Naive thymus-derived CD8-positive, alpha-beta T cell (primary cell): ENCODE data around the gene PRRC2C. TPM values are rescaled to one million over a fixed set of nuclear protein-coding genes. Genes with fewer than 3 reads are reported as not detected.
A peak's percentile ranks its signal among the peaks of the same experiment; 100 is the strongest.
"Not testable (repeated sequence)": the region's sequence is repeated elsewhere in the genome, so short reads cannot be mapped to it uniquely, and the experiment has no call there.

Experiments used
- ATAC-seq, 2 donors: fragments of 150-1000 bp; cut with Tn5 transposase in 1 of 2; sonication (Bioruptor Pico), chemical (Tn5 transposase) in 1 of 2; 1 replicate in 1 of 2; 2 replicates in 1 of 2; pipeline ENCODE4 v1.10.0; 2021; ENCODE audit warnings: mild to moderate bottlenecking in 2 of 2, moderate library complexity in 2 of 2
- POLR2A ChIA-PET: fragments of 350-600 bp; sonication (Branson Sonifier 250); formaldehyde crosslinking; loops from one replicate; lab custom pipeline; 2021; ENCODE audit warnings: antibody characterized with exemption; lab: Charles Lee
- DNase-seq, 10 donors: peaks; one replicate each; pipeline versions ENCODE4 v3.0.0 to v3.0.0-alpha.2; 2020 to 2022
- H3K27ac Mint-ChIP-seq, 10 donors: one replicate each; pipeline ENCODE4 v1.8.0; 2020 to 2022; ENCODE audit warnings: mild to moderate bottlenecking in 10 of 10, mixed read lengths in 10 of 10, moderate library complexity in 4 of 10, inconsistent platforms in 1 of 10
- H3K27me3 Mint-ChIP-seq, 5 donors: one replicate each; pipeline ENCODE4 v1.8.0; 2021 to 2022; ENCODE audit warnings: mixed read lengths in 5 of 5
- H3K36me3 Mint-ChIP-seq, 3 donors: one replicate each; pipeline ENCODE4 v1.8.0; 2020 to 2022; ENCODE audit warnings: mixed read lengths in 3 of 3, mild to moderate bottlenecking in 2 of 3, inconsistent platforms in 1 of 3
- H3K4me1 Mint-ChIP-seq, 4 donors: one replicate each; pipeline ENCODE4 v1.8.0; 2021 to 2022; ENCODE audit warnings: mixed read lengths in 4 of 4
- H3K4me3 Mint-ChIP-seq, 10 donors: one replicate each; pipeline ENCODE4 v1.8.0; 2020 to 2022; ENCODE audit warnings: mild to moderate bottlenecking in 10 of 10, mixed read lengths in 10 of 10, moderate library complexity in 6 of 10, inconsistent platforms in 1 of 10
- H3K9me3 Mint-ChIP-seq, 9 donors: one replicate each; pipeline ENCODE4 v1.8.0; 2020 to 2022; ENCODE audit warnings: mixed read lengths in 9 of 9, mild to moderate bottlenecking in 3 of 9, inconsistent platforms in 1 of 9, moderate library complexity in 1 of 9
- polyA plus RNA-seq, 3 donors: library from polyadenylated mRNA; unstranded; fragments of 300-500 nt; fragmentation: Illumina TruSeq; gene quantifications; one replicate each; pipeline ENCODE4 v1.2.3, GENCODE V29; 2021
- total RNA-seq, 8 experiments: library from RNA in 2 of 8; stranded (reverse) in 2 of 8; gene quantifications; one replicate each; pipeline ENCODE4 v1.2.3 and lab custom pipeline; 2021 to 2026

PRRC2C gene
- total RNA-seq: 100 to 1,000 TPM; 310 to 337 TPM
- 10 to 100 TPM; 30.0 to 82.8 (median 53.5) TPM for polyA plus RNA-seq
- 371 to 918 (median 495) reads per million in 6 experiments for total RNA-seq (lab: John Stamatoyannopoulos, UW)

- Mint-ChIP-seq H3K27ac (peak within 1 kb of the TSS; percentile 94 to 100 (median 100)), H3K27me3 (no peaks in the 10 kb centered on the region)
- ATAC-seq: peak; percentile 80 to 83
Measured at GRCh38 chr1:171485375-171486047, at the start of gene PRRC2C. Gene PRRC2C, plus strand, starts transcription at chr1:171485530. Its CDS starts 26,559 bp downstream, at chr1:171512089.

DNA sequence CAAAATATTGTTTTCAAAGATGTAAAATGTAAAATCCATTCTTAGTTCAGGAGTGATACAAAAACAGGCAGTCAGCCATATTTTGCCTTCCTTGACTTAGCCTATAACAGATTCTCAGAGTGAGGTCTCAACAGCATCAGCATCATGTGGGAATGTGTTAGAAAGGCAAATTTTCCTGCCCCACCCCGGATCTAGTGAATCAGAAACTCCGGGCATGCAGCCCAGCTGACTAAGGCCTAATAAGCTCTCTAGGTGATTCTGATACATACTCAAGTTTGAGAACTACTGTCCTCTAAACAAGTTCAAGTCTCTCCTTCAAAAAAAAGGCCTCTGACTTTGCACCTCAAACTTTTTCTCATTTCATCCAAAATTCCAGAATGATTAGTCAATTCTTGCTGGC is 46.9 kb upstream of the PRRC2C start:
- Mint-ChIP-seq H3K4me1 (peaks cover 5 to 16% (median 11%) of the 10 kb centered on the region in 4 donors), H3K27ac (no peak overlapping the region), H3K27me3 (peaks cover 0 to 12% (median 3%) of the 10 kb centered on the region in 5 donors), H3K36me3 (peaks cover 0 to 2% (median 0%) of the 10 kb centered on the region in 3 donors), H3K9me3 (no peaks in the 10 kb centered on the region), H3K4me3 (no peak overlapping the region)
- POLR2A ChIA-PET: no interaction called here
- ATAC-seq: no peak
- DNase-seq: no peak

More at GRCh38 chr1:171485375-171486047, at the start of gene PRRC2C:
- POLR2A ChIA-PET: interaction anchor here (0.6 to 3.1 kb wide), 19 partner anchors 9 to 1592 kb away, joined by 3 to 26 read pairs (median 5); partner anchors contain the start of genes FMO4, METTL13, SCYL3 and VAMP4
- H3K4me1 Mint-ChIP-seq: peaks cover 26 to 56% (median 50%) of the 10 kb centered on the region in 4 donors
- DNase-seq: peak; percentile 85 to 97 (median 94)
- H3K4me3 Mint-ChIP-seq: peak within 1 kb of the TSS; percentile 89 to 100 (median 95)
- H3K36me3 Mint-ChIP-seq: peaks cover 0 to 29% (median 8%) of the 10 kb centered on the region in 3 donors
- H3K9me3 Mint-ChIP-seq: peaks cover 0 to 3% (median 0%) of the 10 kb centered on the region in 9 donors

GRCh38 chr1:171440201-171440600 is 45.1 kb upstream of the PRRC2C start:
- ATAC-seq, H3K36me3 Mint-ChIP-seq, H3K4me3 Mint-ChIP-seq, DNase-seq, H3K9me3 Mint-ChIP-seq, POLR2A ChIA-PET, H3K4me1 Mint-ChIP-seq: not testable (repeated sequence)
- H3K27me3 Mint-ChIP-seq: peaks cover 0 to 12% (median 3%) of the 10 kb centered on the region in 5 donors
- peak overlapping the region in 1 of 10 donors; percentile 66 for H3K27ac Mint-ChIP-seq

- peaks cover 0 to 12% (median 3%) of the 10 kb centered on the region in 5 donors for H3K27me3 Mint-ChIP-seq
- H3K36me3 Mint-ChIP-seq, POLR2A ChIA-PET, H3K27ac Mint-ChIP-seq, ATAC-seq, H3K4me1 Mint-ChIP-seq, H3K4me3 Mint-ChIP-seq, H3K9me3 Mint-ChIP-seq, DNase-seq: not testable (repeated sequence)
Measured at GRCh38 chr1:171441278-171441895, 43.9 kb upstream of the PRRC2C start.

DNA sequence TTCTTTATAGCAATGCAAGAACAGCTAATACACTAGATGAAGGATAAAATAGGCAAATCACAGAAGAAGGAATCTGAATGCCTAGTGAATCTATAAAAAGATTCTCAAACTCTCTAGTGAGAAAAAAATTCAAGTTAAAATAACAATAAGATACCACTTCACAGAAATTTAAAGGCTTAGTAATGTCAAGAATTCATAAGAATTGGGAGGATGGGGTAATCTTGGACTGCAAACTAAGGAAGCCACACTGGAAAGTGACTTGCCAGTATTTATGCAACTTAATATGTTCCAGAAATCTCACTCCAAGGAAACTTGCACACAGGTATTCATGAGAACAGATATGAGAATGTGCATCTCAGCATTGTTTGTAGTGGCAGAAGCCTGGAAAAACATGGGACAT is 38.9 kb upstream of the PRRC2C start:
- POLR2A ChIA-PET: no interaction called here
- H3K27me3 Mint-ChIP-seq: no peaks in the 10 kb centered on the region
- ATAC-seq: no peak
- DNase-seq: no peak
- H3K4me3 Mint-ChIP-seq: no peak overlapping the region
- H3K36me3 Mint-ChIP-seq: no peaks in the 10 kb centered on the region
- H3K9me3 Mint-ChIP-seq: peaks cover 0 to under 1% (median 0%) of the 10 kb centered on the region in 9 donors
- no peak overlapping the region for H3K27ac Mint-ChIP-seq
- H3K4me1 Mint-ChIP-seq: no peaks in the 10 kb centered on the region

- H3K36me3 Mint-ChIP-seq: peaks cover 2 to 9% (median 6%) of the 10 kb centered on the region in 3 donors
- POLR2A ChIA-PET: no interaction called here
- peaks cover 0 to 19% (median 7%) of the 10 kb centered on the region in 9 donors for H3K9me3 Mint-ChIP-seq
- H3K27ac Mint-ChIP-seq: no peak overlapping the region
- H3K27me3 Mint-ChIP-seq: peaks cover 4 to 14% (median 8%) of the 10 kb centered on the region in 5 donors
- no peak overlapping the region for H3K4me3 Mint-ChIP-seq
- DNase-seq (no peak), ATAC-seq (no peak)
- no peaks in the 10 kb centered on the region for H3K4me1 Mint-ChIP-seq
Measured at GRCh38 chr1:171455967-171456366, 29.4 kb upstream of the PRRC2C start.

DNA sequence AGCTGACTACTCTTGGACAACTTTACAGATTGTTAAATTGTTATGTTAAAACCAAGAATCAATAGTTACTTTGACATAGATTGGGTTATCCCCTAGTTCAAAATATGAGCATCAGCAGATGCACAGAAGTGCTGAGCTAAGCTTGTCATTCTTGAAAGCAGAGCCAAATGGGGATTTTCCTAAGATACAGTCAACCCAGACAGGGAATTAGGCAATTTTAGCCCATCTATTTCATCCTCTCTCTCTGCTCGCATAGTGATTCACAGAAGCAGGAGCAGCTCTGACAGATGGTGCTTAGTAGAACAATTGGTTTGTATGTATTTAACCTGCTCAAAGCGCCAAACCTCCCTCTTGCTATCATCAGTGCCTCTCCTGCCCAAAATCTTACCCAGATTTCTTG is 27.9 kb upstream of the PRRC2C start:
- ATAC-seq (no peak), DNase-seq (no peak)
- POLR2A ChIA-PET: no interaction called here
- Mint-ChIP-seq H3K36me3 (peaks cover 2 to 4% (median 3%) of the 10 kb centered on the region in 3 donors), H3K27me3 (peaks cover 3 to 9% (median 6%) of the 10 kb centered on the region in 5 donors), H3K4me3 (no peak overlapping the region), H3K27ac (no peak overlapping the region), H3K4me1 (no peaks in the 10 kb centered on the region), H3K9me3 (peaks cover 0 to 10% (median 4%) of the 10 kb centered on the region in 9 donors)

GRCh38 chr1:171460018-171460620 is 25.2 kb upstream of the PRRC2C start:
- Mint-ChIP-seq H3K27me3 (peaks cover 0 to 5% (median 0%) of the 10 kb centered on the region in 5 donors), H3K36me3 (no peaks in the 10 kb centered on the region), H3K27ac (no peak overlapping the region), H3K4me3 (no peak overlapping the region), H3K4me1 (no peaks in the 10 kb centered on the region), H3K9me3 (no peaks in the 10 kb centered on the region)
- ATAC-seq: no peak
- DNase-seq: no peak
- POLR2A ChIA-PET: no interaction called here

DNA sequence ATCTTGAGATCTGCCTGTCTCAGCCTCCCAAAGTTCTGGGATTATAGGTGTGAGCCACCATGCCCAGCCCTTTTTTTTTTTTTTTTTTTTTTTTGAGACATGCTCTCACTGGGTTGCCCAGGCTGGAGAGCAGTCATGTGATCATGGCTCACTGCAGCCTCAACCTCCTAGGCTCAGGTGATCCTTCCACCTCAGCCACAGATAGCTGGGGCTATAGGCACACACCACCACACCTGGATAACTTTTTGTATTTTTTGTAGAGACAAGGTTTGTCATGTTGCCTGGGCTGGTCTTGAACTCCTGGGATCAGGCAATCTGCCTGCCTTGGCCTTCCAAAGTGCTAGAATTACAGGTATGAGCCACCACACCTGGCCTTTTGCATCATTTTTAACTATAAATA is 17.7 kb upstream of the PRRC2C start:
- H3K36me3 Mint-ChIP-seq: no peaks in the 10 kb centered on the region
- DNase-seq (no peak), ATAC-seq (no peak)
- H3K9me3 Mint-ChIP-seq: no peaks in the 10 kb centered on the region
- peaks cover 0 to 1% (median 0%) of the 10 kb centered on the region in 5 donors for H3K27me3 Mint-ChIP-seq
- H3K4me3 Mint-ChIP-seq: no peak overlapping the region
- POLR2A ChIA-PET: no interaction called here
- H3K4me1 Mint-ChIP-seq: no peaks in the 10 kb centered on the region
- no peak overlapping the region for H3K27ac Mint-ChIP-seq

GRCh38 chr1:171468120-171468750 is 17.1 kb upstream of the PRRC2C start:
- H3K4me3 Mint-ChIP-seq: no peak overlapping the region
- H3K36me3 Mint-ChIP-seq: no peaks in the 10 kb centered on the region
- POLR2A ChIA-PET: no interaction called here
- DNase-seq (no peak), ATAC-seq (no peak)
- H3K9me3 Mint-ChIP-seq: no peaks in the 10 kb centered on the region
- H3K27ac Mint-ChIP-seq: no peak overlapping the region
- no peaks in the 10 kb centered on the region for H3K4me1 Mint-ChIP-seq
- H3K27me3 Mint-ChIP-seq: peaks cover 0 to 1% (median 0%) of the 10 kb centered on the region in 5 donors

DNA sequence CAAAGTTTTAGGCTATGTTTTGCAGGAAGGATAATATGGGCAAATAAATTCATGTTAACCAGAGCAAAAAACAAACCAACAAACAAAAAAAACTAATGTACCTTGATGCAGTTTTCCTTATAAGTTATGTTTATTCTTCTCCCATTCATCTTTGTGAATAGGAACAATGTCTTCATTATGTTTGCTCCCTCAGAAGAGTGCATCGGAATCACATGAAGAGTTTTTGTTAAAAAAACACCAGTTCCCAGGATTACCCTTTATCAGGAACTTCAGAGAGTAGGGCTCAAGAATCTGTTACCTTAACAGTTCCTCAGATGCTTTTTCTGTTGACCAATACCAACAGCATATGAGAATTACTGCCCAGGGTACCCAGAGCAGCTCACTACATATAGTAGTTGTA is 14.6 kb upstream of the PRRC2C start:
- POLR2A ChIA-PET: no interaction called here
- Mint-ChIP-seq H3K27ac (no peak overlapping the region), H3K36me3 (no peaks in the 10 kb centered on the region), H3K9me3 (no peaks in the 10 kb centered on the region), H3K4me1 (no peaks in the 10 kb centered on the region), H3K4me3 (peak overlapping the region in 1 of 10 donors; percentile 29), H3K27me3 (peaks cover 0 to 8% (median 2%) of the 10 kb centered on the region in 5 donors)
- no peak for DNase-seq
- no peak for ATAC-seq

DNA sequence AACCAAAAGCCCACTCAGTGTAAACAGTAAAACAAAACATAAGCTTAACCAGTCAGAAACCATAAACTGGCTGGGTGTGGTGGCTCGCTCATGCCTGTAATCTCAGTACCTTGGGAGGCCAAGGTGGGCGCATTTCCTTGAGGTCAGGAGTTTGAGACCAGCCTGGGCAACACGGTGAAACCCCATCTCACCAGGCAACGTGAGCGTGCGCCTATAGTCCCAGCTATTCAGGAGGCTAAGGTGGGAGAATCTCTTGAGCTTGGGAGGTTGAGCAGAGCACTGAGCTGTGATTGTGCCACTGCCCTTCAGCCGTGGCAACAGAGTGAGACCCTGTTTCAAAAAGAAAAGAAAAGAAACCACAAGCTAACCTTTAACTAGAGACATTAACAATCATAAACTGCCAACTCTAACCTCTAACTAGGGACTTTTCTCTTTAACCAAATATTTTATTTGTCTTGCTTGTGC is 13.1 kb upstream of the PRRC2C start:
- Mint-ChIP-seq H3K27me3 (peaks cover 0 to 8% (median 3%) of the 10 kb centered on the region in 5 donors), H3K4me1 (no peaks in the 10 kb centered on the region), H3K27ac (no peak overlapping the region), H3K4me3 (no peak overlapping the region), H3K9me3 (no peaks in the 10 kb centered on the region), H3K36me3 (no peaks in the 10 kb centered on the region)
- ATAC-seq (no peak), DNase-seq (no peak)
- POLR2A ChIA-PET: no interaction called here
